ENCODE data around the gene UNC13D.
"Not testable (repeated sequence)": the region's sequence is repeated elsewhere in the genome, so short reads cannot be mapped to it uniquely, and the experiment has no call there.

UNC13D gene

DNA sequence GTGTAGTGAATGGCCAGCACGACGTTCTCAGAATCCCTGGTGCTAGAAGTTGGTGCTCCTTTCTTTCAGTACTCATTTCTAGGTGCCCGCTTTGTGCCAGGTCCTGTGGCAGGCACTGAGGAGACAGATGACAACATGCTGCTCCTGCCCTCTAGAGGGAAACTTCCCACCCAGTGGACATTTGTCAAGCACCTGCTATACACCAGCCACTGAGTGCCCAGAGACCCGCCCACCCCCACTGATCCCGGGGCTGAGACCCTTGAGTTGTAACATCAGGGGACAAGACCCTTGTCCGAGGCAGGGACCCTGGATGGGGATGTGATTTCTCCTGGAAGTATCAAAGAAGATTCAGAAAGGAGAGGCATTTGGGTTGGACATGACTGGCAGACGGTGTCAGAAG is 25.1 kb downstream of the UNC13D start:
- DNase-seq, result no peak

DNA sequence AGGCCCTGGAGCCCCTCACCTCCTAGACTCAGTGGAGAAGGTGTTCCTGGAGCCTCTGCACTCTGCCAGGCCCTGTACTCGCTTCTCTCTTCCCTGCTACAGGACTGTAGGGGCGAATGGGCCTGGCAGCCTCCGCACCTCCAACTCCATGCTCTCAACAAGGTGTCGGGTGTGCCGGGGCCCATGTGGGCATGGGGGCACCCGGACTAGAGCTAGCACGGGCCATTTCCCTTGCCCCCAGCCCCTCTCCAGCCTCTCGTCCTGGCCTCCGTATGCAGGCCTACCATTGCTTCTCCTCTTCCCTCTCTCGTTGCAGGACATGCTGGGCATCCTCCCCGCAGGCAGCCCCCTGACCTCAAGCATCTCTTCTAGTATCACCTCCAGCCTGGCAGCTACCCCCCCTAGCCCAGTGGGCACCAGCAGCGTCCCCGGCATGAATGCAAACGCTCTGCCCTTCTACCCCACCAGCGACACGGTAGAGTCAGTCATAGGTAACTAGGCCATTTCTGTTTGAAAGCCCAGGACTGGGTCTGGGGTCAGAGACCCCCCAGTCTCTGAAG is 25.8 kb downstream of the UNC13D start:
- no peak for DNase-seq

DNA sequence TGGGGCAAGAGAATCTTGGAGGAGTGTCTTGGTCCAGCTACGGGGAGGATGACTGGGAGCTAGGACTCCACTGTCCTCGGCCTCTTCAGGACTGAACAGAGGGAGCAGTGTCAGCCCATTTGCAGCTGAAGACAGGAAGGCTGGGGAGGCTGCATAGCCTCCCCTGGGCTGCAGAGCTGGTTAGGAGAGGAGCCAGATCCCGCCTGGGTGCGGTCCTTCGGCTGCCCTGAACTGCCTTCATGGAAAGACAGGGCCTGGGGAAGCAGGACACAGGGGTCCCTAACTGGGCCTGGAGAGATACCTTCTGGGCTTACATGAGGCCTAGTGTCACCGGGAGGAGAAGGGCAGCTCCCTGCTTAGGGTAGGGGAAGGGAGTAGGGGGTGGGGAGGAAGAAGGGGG is 26.6 kb downstream of the UNC13D start:
- DNase-seq, result no peak

DNA sequence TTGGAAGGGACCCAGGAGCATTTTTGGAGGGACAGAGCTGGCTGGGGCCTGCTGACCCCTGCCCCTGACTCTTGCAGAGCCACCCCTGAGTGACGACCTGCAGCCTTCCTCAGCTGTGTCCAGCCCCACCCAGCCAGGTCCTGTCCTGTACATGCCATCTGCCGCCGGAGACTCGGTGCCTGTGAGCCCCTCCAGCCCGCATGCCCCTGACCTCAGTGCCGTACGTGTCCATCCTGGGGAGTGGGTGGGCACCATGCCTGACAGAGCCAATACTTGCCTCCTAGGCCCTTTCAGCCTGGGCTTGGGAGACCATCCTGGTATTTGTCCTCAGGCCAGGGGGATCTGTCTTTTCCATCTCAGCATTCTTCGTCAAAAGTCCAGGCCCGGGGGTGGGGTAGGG is 27.5 kb downstream of the UNC13D start:
- no peak for DNase-seq

DNA sequence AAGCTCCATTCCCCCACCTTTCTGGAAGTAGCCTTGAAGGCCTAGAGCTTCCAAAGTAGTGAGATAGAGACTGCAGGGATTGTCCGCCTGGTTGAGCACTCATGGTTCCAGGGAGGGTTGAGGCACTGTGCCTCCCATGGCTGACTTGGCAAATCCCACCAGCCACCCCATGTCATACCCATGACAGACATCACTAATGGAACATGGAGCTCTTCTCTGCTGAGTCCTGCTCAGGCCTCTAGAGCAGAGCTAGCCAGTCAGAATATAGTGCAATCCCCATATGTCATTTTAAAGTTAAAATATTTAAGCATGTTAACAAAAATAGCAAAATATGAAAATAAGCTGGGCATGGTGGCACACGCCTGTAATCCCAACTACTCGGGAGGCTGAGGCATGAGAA is 28.8 kb downstream of the UNC13D start:
- DNase-seq, result no peak

DNA sequence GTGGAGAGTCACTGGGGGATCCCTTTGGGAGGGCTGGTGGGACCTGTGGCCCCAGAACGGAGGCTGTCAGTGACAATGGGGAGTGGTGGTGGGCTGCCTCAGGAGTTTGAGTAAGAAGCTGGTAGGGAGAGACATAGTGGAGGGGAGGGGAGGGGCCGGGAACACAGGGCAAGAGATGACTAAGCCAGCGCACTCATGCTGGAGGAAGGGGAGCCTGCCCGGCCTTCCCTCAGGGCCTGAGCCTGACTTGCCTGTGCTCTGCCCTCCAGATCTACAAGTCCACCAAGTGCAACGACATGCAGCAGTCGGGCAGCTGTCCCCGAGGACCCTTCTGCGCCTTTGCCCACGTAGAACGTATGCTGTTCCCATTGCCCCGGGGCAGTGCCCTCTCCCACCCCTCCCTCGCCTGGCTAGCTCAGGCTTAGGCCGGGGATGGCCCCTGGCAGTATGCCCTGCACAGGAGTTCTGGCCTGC is 29.3 kb downstream of the UNC13D start:
- no peak for DNase-seq

DNA sequence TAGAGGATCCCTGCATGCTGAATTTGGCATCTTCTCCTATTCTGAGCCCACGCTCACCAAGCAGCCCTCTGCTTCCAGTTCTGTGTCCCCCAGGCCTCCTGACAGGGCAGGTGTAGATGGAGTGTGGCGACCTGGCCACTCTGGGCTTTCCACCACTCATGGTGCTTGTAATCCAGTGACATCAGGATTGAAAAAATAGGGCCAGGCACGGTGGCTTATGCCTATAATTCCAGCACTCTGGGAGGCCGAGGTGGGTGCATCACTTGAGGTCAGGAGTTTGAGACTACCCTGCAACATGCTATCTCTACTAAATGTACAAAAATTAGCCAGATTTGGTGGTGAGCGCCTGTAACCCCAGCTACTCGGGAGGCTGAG is 30.2 kb downstream of the UNC13D start:
- no peak for DNase-seq

DNA sequence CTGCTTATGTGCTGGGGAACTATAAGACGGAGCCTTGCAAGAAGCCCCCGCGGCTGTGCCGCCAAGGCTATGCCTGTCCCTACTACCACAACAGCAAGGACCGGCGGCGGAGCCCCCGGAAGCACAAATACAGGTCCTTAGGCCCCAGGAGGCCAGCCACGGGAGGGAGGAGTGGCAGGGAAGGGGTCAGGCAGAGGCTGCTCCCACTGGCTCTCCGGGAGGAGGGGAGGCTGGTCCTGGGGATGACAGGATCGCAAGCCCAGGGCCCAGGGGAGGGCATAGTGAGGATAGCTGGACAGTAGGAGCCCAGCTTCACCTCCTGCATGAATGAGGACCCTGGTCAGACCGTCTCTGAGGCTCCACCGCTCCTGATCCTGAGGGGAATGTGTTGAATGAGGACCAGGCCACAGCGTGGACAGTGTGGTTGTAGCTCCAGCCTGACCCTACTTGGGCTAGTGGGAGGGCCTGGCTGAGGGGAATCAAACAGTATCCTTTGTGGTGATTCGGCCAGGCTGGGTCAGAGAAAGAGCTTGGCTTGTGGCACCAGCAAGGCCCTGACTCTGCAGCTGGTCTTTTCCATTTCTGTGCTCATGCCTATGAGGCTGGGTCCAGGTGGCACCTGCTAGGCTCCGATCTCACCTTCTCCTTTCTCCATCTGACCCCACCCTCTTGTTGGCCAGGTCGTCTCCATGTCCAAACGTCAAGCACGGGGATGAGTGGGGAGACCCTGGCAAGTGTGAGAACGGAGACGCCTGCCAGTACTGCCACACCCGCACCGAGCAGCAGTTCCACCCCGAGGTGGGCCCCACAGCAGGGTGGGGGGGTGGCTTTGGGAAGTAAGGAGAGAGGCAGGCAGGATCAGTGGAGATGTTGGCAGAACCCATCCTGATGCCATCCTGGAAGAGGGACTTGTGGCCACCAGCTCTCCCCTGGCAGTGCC is 30.9 kb downstream of the UNC13D start:
- no peak for DNase-seq

DNA sequence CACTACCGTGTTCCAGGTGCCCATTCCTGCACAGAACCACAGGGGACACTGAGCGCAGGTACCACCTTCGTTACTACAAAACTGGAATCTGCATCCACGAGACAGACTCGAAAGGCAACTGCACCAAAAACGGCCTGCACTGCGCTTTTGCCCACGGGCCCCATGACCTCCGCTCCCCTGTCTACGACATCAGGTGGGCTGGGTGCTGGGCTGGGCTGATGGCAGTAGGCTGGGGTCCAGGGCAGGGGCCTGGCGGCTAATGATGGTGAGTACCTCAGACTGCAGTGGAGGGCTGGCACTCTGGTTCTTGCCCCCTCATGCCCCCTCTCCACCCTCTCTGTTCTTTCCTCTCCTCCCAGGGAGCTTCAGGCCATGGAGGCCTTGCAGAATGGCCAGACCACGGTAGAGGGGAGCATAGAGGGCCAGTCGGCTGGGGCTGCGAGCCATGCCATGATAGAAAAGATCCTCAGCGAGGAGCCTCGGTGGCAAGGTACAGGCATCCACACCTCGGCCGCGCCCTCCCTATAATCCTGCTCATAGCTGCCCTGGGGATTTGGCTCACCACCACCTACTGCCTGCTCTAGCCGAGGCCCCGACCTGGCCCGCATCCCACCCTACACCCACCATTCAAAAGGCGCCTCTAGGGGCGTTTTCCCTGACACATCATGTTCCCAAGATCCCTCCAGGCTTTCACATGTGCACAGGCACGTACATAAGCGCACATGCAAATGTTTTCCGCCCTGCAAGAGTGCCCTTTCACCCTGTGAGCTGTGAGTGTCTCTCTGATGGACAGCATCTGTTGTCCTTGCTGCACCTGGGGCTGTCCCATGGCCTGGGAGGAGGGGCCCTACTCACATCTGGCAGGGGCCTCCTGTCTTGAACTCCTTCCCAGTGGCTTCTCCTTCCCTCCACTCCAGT is 31.8 kb downstream of the UNC13D start:
- DNase-seq, result no peak

DNA sequence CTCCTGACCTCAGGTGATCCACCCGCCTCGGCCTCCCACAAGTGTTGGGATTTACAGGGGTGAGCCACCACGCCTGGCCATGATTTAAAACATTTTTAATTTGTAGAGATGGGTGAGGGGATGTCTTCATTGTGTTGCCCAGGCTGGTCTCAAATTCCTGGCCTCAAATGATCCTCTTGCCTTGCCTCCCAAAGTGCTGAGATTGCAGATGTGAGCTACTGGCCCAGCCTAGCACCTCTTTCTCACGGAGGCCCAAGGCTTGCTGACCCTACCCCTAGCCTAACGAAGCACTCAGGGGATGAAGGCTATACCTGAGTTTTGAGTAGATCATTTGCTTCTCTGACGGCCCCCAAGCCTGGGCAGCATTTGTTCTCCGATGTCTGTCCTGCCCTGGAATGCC is 33.0 kb downstream of the UNC13D start:
- DNase-seq, result no peak

DNA sequence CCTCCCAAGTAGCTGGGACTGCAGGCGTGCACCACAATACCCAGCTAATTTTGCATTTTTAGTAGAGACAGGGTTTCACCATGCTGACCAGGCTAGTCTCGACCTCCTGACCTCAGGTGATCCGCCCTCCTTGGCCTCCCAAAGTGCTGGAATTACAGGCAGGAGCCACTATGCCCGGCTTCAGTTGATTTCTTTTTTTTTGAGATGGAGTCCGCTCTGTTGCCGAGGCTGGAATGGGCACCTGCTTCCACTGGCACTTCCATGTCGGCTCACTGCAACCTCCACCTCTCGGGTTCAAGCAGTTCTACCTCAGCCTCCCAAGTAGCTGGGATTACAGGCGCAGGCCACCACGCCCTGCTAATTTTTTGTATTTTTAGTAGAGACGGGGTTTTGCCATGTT is 33.4 kb downstream of the UNC13D start:
- not testable (repeated sequence) for DNase-seq

DNA sequence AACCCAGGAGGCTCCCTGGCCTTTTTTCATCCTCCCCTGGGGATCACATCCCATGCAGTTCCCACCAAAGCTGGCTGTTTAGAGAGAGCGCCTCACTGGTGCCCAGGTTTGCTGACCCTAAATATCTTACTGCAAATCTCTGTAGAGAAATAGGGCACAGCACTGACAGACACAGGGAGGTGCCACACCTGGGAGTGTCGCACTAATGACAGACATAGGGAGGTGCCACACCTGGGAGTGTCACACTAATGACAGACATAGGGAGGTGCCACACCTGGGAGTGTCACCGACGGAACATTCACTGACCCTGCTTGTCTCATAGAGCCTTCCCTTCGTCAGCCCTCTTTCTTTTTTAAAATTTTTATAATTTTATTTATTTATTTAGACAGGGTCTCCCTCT is 34.0 kb downstream of the UNC13D start:
- DNase-seq, result no peak

DNA sequence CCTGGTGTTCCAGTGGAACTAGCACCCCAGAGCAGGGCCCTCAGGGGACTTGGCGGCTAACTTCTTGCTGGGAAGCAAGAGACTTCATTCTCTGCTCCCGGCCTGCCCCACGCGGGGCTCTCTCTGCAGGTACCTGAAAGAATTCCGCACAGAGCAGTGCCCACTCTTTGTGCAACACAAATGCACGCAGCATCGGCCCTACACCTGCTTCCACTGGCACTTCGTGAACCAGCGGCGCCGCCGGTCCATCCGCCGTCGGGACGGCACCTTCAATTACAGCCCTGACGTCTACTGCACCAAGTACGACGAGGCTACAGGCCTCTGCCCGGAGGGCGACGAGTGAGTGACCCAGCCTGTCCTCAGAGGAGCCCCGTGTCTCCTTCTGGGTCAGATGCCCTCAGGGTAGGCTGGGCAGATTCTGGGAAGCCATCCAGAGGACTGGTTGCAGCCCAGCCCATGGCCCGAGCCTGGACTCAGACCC is 34.5 kb downstream of the UNC13D start:
- no peak for DNase-seq

DNA sequence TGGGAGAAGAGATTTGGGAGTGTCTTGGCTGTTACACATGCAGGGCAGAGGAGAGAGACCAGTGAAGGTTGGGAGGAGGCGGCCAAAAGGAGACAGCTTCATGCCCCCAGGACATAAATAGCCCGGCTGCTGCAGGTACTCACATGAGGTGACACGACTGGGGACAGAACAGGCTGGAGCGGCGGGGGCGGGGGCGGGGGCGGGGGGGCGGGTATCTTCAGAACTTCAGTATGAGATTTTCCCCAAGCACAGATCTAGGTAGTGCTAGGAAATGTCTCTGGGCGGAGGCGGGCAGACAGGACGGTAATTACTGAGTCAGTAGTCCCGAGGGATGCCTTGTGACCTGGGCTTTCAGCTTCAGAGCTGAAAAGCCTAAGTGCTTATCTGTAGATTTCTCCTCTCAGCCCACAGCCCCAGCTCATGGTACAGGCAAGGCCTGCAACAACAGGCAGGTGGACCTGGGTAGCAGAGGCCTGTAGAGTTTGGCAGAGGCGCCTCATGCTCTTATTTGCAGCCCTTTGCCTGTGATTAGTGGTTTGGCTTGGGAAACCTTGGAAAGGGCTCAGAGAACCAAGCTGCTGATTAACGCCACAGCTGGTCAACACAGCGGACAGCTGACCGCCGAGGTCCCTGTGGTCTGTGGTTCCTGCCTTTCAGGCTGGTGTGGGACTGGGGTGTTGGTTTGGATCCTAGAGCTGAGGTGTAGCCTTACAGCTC is 35.1 kb downstream of the UNC13D start:
- DNase-seq, result no peak

DNA sequence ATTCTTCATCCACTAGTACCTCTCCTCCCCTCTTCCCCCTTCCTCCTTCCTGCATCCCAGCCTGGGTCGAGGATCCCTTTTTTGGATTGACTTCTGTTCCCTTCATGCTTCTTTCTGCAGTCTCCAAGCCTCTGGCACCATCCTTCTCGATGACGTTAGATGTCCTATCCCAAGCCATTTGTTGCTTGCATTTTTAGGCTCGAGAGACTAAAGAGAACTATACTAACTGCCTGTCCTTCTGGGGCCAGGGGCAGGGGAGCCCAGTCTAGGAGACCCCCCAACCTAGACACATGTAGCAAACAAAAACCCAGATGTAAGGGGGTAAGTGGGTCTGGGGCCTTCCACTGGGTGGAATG is 35.7 kb downstream of the UNC13D start:
- no peak for DNase-seq

DNA sequence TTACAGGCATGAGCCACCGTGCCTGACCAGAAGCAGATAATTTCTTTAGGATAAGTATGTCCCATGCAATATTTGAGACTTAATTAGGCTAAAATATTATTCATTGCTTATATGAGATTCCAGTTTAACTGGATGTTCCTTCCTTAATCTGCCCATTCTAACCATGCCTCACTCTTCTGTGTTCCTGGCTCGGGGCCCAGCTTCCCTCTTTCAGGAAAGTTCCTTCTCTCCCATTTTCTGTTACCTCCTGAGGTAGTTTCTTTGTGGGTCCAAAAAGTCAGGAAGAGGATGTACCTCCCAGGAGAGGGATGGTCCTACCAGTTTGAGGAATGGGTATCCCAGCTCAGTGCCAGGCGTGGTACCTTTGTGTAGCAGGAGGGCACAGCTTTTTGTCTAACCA is 36.3 kb downstream of the UNC13D start:
- no peak for DNase-seq

DNA sequence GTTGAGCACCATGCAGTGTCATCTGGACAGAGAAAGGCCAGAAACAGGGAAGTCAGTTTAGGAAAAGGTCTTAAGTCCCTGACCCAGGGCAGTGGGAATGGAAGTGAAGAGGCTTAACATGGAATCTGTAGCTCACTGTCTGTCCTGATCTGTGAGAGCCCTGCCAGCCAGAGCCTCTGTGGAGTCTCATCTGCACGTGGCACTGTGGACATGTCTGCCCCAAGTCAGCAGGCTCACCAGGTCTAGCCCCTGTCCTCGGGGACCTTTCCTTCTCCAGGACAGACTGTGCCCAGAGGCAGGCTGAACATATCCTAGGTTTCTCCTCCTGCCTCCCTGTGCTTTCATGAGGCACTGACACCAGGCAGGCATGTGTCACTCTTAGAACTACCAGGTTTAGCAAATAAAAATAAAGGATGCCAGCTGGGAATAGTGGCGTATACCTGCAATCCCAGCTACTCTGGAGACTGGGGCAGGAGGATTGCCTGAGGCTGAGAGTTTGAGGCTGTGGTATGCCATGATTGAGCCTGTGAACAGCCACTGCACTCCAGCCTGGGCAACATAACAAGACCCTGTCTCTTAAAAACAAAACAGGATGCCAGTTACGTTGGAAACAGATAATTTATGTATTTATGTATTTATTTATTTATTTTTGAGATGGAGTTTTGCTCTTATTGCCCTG is 37.2 kb downstream of the UNC13D start:
- DNase-seq, result no peak

DNA sequence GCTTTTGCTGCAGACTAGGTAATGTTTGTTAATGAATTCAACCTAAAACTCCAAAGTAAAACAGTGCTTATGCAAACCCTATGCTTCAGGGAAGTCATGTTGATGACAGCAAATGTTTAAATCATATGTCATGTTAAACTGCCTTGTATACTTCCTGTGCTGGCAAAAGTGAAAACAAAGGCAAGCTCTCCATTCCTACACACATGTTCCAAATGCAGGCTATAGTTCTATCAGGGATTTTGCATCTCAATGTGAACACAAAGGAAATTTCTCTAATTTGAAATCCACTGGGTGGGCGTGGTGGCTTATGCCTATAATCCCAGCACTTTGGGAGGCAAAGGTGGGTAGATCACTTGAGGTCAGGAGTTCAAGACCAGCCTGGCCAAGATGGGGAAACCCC is 40.3 kb downstream of the UNC13D start:
- DNase-seq, result no peak

DNA sequence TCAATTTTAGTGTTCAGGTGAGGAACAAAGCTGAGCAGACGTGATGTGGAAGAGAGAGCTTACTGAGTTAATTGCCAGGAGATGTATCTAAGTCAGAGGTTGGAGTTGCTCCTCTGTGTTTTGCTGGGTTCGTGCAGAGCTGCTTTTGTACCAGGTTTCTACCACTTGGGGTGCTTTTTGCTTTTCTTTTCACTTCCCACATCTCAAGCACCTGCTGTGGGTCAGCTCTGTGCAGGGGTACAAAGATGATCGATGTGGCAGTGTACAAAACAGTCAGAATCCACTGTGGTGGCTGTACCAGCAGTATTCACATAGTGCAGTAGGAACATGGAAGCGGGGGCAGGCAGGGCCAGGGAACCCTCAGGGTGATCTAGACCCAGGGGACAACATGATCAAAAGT is 44.8 kb downstream of the UNC13D start:
- DNase-seq, result no peak

DNA sequence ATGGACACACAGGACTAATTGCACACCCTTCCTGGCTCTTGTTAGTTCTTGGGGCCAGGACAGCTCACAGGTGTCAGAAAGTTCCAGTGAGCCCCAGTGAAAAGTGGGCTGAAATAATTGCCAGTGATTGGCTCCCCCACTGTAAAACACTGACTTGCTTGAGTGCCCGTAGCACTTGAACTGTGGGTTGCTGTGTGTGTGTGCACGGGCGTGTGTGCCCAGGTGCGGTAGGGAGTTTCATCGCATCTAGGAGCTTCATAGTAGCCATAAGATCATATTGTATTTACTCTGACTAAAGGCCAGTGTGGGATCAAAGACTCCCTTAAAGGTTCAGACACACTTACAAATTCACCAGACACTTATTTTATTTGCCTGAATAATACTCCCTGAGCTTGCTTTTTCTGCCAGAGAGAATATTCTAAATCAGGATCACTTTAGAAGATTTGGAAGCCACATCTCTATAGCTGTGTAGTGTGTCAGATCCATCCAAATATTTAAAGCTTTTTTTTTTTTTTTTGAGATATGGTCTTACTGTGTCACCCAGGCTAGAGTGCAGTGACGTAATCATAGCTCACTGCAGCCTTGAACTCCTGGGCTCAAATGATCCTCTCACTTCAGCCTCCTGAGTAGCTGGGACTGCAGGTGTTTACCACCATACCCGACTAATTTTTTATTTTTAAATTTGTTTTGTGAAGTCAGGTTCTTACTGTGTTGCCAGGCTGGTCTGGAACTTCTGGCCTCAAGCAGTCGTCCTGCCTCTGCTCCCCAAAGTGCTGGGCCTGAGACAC is 48.2 kb downstream of the UNC13D start:
- no peak for DNase-seq

DNA sequence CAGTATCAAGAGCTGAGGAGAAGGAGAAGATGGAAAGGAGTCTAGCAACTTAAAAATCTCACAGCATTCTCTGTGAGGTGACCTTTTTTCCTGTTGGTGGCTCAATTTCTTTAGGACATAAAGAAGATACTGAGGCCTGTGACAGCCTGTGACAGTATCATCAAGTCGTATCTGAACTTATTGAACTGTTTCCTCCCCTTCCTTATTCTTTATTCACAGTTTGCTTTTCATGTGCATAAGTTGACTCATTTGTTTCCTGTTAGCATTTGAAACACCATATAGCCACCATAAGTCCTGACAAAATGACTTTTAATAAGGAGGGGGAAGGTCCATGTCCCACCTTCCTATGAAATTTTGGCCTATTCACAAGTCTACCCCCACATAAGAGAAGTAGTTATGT is 50.7 kb downstream of the UNC13D start:
- no peak for DNase-seq

All from COR-L47 (cell line).